Large intestine (tissue), 3 donors: Measurements from ENCODE around the gene RBSN. TPM values are rescaled to one million over a fixed set of nuclear protein-coding genes. Genes with fewer than 3 reads are reported as not detected.

Source experiments
- DNase-seq, 2 donors: peaks; one replicate each; pipeline versions ENCODE4 v3.0.0 to v3.0.0-alpha.2; 2013
- H3K27ac ChIP-seq: one replicate; pipeline ENCODE4 v1.5.1; 2013; ENCODE audit warnings: low read length
- H3K27me3 ChIP-seq: 2 replicates; pipeline ENCODE4 v1.6.1; 2013; ENCODE audit warnings: low read length; ENCODE audit not compliant: control insufficient read depth, insufficient read depth
- H3K36me3 ChIP-seq: 2 replicates; pipeline ENCODE4 v1.6.1; 2013; ENCODE audit warnings: low read length; ENCODE audit not compliant: control insufficient read depth, insufficient read depth
- H3K4me1 ChIP-seq: one replicate; pipeline ENCODE4 v1.6.1; 2013; ENCODE audit warnings: low read length; ENCODE audit not compliant: control insufficient read depth, insufficient read depth
- H3K4me3 ChIP-seq: one replicate; pipeline ENCODE4 v1.5.1; 2013; ENCODE audit warnings: low read length
- H3K9me3 ChIP-seq: one replicate; pipeline ENCODE4 v1.6.1; 2013; ENCODE audit warnings: mild to moderate bottlenecking, low read depth, low read length, moderate library complexity; ENCODE audit not compliant: control insufficient read depth
- WGBS: methylation state at CpG from one replicate; pipeline ENCODE4 v1.1.5; 2013; ENCODE audit warnings: low lambda C conversion rate; ENCODE audit not compliant: insufficient coverage; 5-methylcytosine and 5-hydroxymethylcytosine counted together
- polyA plus RNA-seq: library from polyadenylated mRNA; unstranded; fragments of 120-200 nt; gene quantifications from one replicate; pipeline ENCODE4 v1.2.1, GENCODE V29; 2013

RBSN gene
- polyA plus RNA-seq, 1 donor: 19.1 TPM

DNA sequence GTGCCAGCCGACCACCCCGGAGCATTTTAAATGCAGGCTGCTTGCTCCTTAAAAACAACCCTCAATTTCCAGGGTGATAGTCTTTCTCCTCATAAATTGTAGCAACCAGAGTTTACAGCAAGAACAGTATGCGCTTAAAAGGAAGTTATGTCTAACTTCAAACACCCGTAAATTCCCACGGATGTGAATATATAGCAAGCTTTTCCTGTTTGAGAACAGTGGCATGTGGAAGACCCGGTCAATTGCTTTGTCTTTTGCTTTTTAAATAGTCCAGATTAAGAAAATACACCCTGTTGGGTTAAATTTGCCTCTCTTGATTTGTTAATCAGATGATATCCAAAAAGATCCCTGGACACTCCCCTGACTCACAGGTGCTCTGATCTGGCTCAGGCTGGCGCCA lies 54.6 kb downstream of the RBSN start:
- Histone ChIP-seq H3K27me3 (no peaks in the 10 kb centered on the region), H3K4me1 (no peaks in the 10 kb centered on the region), H3K36me3 (peaks cover 88% of the 10 kb centered on the region), H3K4me3 (no peak overlapping the region), H3K9me3 (no peaks in the 10 kb centered on the region), H3K27ac (no peak overlapping the region)
- no peak for DNase-seq
- WGBS: no CpG with 5 or more reads among the region's 7 CpGs

DNA sequence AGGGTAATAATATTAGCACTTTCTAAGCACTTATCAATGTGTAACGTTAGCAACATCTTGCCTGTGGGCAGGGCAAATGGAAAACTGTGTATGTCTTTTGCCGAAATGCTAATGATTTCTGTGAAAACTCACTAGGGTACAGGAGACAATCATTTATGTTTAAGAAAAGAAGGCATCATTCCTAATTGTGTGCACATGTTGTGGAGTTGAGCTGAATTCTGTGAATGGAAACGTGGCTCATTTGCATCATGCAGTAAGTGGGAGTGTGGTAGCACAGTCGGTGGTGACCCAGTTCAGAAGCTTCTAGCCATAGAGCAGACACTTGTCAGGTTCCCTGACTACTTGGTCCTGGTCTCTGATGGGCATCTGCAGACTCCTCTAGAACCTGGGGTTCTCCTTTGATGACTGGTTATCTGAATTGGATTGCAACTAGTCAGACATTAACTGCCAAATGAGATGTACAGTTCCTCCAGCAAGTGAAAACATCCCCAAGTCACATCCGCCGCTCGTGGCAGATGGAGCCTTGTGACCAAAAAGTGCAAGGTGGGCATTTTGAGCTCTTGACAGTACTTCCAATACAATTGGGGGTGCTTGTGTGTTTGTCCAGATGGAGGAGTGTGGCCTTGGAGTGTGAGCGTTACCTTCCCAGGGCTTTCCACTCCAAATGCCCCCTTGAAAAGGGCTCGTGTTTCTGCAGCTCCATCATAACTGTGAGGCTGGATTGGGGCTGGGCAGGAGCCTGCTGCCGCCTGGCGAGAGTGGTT lies 55.4 kb downstream of the RBSN start:
- Histone ChIP-seq H3K27me3 (no peaks in the 10 kb centered on the region), H3K4me3 (no peak overlapping the region), H3K27ac (no peak overlapping the region), H3K4me1 (no peaks in the 10 kb centered on the region), H3K36me3 (peaks cover 89% of the 10 kb centered on the region), H3K9me3 (no peaks in the 10 kb centered on the region)
- no peak for DNase-seq
- WGBS: no CpG with 5 or more reads among the region's 11 CpGs

DNA sequence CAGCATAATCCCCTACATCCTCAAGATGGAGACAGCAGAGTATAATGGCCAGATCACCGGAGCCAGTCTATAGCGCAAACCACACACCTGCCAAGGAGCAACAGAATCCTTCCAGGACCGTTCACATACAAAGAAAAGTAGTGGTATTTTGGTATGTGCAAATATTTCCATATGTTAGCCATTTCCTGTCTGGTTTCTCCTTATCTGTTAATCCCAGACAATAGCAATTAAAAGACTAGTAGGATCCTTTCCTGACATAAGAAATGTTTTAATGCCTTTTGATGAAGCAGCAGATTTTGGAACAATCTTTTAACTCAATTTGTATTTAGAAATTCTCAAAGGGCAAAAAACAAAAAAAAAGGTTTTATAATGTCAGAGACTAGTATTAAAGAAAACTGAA lies 56.0 kb downstream of the RBSN start:
- WGBS: no CpG with 5 or more reads among the region's 3 CpGs
- no peaks in the 10 kb centered on the region for H3K4me1 ChIP-seq
- H3K9me3 ChIP-seq: no peaks in the 10 kb centered on the region
- no peak for DNase-seq
- H3K27me3 ChIP-seq: no peaks in the 10 kb centered on the region
- H3K36me3 ChIP-seq: peaks cover 91% of the 10 kb centered on the region
- H3K4me3 ChIP-seq: no peak overlapping the region
- no peak overlapping the region for H3K27ac ChIP-seq

DNA sequence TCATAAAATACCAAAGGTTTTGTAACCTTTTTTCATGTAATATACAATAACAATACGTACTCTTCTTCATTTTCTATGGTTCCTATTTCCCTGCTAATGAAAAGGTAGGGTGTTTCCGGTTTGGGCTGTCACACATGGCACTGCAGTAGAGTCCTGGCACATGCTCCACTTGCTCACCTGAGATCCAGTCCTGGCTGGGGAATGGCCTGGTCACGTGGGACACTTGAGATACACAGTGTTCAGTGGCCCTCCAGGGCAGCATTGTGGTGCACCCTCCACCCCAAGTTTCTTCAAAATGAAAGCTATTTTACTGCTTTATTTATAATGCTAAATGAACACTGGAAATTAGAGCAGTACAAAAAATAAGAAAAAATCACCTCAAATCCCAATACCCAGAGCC lies 57.0 kb downstream of the RBSN start:
- H3K27me3 ChIP-seq: no peaks in the 10 kb centered on the region
- peaks cover 87% of the 10 kb centered on the region for H3K36me3 ChIP-seq
- WGBS: 100% methylated on average over 1 of the region's 3 CpGs
- H3K27ac ChIP-seq: no peak overlapping the region
- DNase-seq: no peak
- H3K4me3 ChIP-seq: no peak overlapping the region
- H3K4me1 ChIP-seq: no peaks in the 10 kb centered on the region
- no peaks in the 10 kb centered on the region for H3K9me3 ChIP-seq

DNA sequence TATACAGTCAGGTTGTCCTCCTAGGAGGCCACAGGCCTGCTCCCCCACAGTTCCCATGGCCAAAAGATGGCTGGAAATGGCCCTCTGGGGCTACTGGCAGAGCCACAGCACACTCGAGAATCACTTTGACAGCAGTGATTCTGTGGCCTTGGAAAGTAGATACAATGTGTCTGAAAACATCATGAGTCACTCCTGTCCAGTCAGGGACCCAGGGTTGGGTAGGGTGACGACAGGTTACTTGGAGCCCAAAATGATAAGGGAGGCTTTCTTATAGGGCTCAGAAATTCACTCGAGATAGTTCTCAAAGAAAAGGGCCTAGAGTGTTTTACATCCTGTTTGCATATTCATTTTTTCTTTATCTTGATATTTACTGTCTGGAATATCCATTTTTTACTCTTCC lies 58.1 kb downstream of the RBSN start:
- Histone ChIP-seq H3K27ac (no peak overlapping the region), H3K36me3 (peaks cover 82% of the 10 kb centered on the region), H3K9me3 (no peaks in the 10 kb centered on the region), H3K4me3 (no peak overlapping the region), H3K27me3 (no peaks in the 10 kb centered on the region), H3K4me1 (no peaks in the 10 kb centered on the region)
- no CpG with 5 or more reads among the region's 3 CpGs for WGBS
- no peak for DNase-seq

DNA sequence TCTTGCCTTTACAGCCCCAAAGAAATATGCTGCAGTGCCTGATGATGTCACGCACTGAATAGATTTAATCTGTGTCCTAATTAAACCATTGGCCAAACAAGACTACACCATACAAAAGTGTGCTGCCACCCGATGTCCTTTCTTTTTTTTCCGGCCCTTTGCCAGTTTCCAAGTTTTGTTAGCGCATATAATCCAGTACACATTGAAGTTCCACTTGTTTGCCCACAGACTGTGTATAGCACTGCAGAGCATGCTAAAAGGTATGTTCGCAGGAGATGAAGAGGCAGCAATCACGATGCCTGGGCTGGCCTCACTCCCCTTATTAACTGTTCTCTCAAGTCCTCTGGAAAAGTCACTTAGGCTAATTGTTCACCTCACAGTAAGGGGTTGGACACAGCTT lies 60.6 kb downstream of the RBSN start:
- Histone ChIP-seq H3K9me3 (no peaks in the 10 kb centered on the region), H3K36me3 (peaks cover 76% of the 10 kb centered on the region), H3K27ac (no peak overlapping the region), H3K4me3 (no peak overlapping the region), H3K4me1 (no peaks in the 10 kb centered on the region), H3K27me3 (no peaks in the 10 kb centered on the region)
- WGBS: 100% methylated on average over 1 of the region's 6 CpGs
- DNase-seq: no peak

DNA sequence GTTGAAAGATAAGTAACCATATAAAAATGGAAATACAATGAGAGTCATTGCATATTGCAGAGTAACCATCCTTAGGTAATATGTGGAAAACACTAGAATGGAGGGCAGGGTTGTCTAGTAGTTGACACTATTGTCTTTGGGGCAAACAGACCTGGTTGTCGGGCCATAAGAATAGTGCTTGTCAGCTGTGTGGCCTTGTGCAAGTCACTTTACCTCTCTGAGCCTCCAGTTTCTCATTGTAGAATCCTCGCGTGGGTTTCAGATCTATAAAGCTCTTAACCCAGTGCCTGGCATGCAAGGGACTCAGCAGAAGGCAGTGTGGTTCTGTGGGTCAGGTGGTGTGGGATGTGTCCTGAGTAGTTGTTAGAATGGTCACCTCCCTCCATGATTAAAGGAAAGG lies 65.8 kb downstream of the RBSN start:
- Histone ChIP-seq H3K4me1 (no peaks in the 10 kb centered on the region), H3K27ac (no peak overlapping the region), H3K4me3 (no peak overlapping the region), H3K36me3 (peaks cover 82% of the 10 kb centered on the region), H3K27me3 (no peaks in the 10 kb centered on the region), H3K9me3 (no peaks in the 10 kb centered on the region)
- no peak for DNase-seq
- WGBS: no CpG with 5 or more reads among the region's 3 CpGs

DNA sequence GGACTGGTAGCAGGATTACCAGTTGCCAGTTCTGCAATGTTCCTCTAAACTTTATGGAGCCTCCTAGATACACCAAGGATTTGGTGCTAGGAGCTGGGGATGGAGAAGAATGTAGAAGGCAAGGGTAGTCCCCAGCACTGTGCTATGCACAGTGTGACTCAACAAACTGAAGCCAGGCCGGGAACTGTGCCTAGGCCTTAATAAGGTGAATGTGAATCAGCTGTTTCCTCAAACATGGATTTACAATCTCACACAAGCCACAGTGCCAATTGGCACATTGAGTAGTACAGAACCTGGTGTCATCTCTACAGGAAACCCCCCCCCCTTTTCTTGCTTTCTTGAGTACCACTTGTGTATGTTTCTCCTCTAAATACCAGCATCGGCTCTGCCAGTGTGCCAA lies 66.3 kb downstream of the RBSN start:
- DNase-seq: no peak
- Histone ChIP-seq H3K4me1 (no peaks in the 10 kb centered on the region), H3K27me3 (no peaks in the 10 kb centered on the region), H3K27ac (no peak overlapping the region), H3K4me3 (no peak overlapping the region), H3K9me3 (no peaks in the 10 kb centered on the region), H3K36me3 (peaks cover 81% of the 10 kb centered on the region)
- whole genome bisulfite sequencing: no CpG with 5 or more reads among the region's 2 CpGs

DNA sequence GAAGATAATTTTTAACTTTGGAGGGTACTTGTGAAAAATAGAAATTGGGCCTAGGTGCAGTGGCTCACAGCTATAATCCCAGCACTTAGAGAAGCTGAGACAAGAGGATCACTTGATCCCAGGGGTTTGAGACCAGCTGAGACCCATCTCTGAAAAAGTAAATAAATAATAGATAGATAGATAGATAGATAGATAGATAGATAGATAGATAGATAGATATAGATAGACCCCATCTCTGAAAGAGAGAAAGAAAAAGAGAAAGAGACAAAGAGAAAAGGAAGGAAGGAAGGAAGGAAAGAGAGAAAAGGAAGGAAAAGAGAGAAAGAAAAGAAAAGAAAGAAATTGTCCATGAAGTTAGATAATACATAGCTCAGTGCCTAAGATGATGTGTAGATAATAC lies 69.3 kb downstream of the RBSN start:
- Histone ChIP-seq H3K36me3 (peaks cover 85% of the 10 kb centered on the region), H3K4me3 (no peak overlapping the region), H3K27me3 (no peaks in the 10 kb centered on the region), H3K9me3 (no peaks in the 10 kb centered on the region), H3K4me1 (no peaks in the 10 kb centered on the region), H3K27ac (no peak overlapping the region)
- DNase-seq: no peak

DNA sequence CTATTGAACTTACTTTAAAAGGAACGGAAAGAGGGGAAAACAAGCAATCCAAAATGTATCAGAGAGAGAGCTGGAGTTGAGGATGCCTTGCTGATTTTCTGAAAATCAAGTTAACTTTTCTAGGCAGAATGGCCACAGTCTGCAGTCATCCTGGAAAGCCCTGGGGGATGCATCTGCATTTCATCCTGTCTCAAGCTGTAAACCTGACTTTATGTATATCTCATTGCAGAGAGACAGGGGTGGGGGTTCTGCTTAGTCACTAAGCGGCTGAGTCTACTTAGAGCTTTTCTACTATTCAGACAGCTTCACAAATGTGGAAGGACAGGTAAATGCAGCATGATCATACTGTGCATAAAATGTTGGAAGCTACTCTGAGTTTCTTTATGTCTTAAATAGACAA lies 75.2 kb downstream of the RBSN start:
- Histone ChIP-seq H3K4me3 (no peak overlapping the region), H3K4me1 (no peaks in the 10 kb centered on the region), H3K9me3 (no peaks in the 10 kb centered on the region), H3K36me3 (peaks cover 83% of the 10 kb centered on the region), H3K27me3 (no peaks in the 10 kb centered on the region), H3K27ac (no peak overlapping the region)
- no peak for DNase-seq
- no CpG with 5 or more reads among the region's 2 CpGs for WGBS

DNA sequence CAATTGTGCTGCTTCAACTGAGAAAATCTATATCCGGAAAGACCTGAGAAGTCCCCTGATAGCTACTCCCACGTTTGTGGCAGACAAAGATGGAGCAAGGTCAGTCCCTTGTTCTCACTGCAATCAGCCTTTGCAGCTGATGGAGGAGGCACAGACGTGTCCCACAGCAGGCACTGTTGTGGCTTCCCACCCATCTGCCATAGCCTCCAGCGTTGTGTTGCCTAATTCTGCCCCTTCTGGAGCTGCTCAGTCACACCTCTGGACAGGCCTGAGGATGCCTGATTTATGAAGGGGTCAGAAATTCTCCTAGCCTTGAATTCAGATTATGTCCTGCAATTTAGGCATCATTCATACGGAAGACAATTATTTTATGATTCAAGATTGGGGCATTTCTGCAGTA lies 75.7 kb downstream of the RBSN start:
- 83% methylated on average over 1 of the region's 5 CpGs for WGBS
- H3K9me3 ChIP-seq: no peaks in the 10 kb centered on the region
- H3K4me3 ChIP-seq: no peak overlapping the region
- H3K36me3 ChIP-seq: peaks cover 82% of the 10 kb centered on the region
- H3K27me3 ChIP-seq: no peaks in the 10 kb centered on the region
- DNase-seq: no peak
- H3K27ac ChIP-seq: no peak overlapping the region
- H3K4me1 ChIP-seq: no peaks in the 10 kb centered on the region
